GM19455 (cell line): ENCODE data around the gene ALAD.
"Not testable (repeated sequence)": the region's sequence is repeated elsewhere in the genome, so short reads cannot be mapped to it uniquely, and the experiment has no call there.

Experiments
- ATAC-seq: cut with Tn5 transposase; IDR thresholded peaks from one replicate; pipeline ENCODE4 v1.9.1; 2021; ENCODE audit not compliant: unreplicated experiment

Gene ALAD

GRCh38 chr9:113401027-113401792 lies at the start of gene ALAD:
ALAD (minus strand) TSS chr9:113401284; CDS start chr9:113393559, 7,725 bp downstream.
- ATAC-seq, result peak; percentile 97

GRCh38 chr9:113449376-113449775 lies 48.3 kb upstream of the ALAD start:
- no peak for ATAC-seq

- ATAC-seq, result no peak
Measured at GRCh38 chr9:113446323-113446740, 45.2 kb upstream of the ALAD start.

- ATAC-seq, result no peak
Measured at GRCh38 chr9:113444736-113445135, 43.7 kb upstream of the ALAD start.

- not testable (repeated sequence) for ATAC-seq
Measured at GRCh38 chr9:113437716-113438115, 36.6 kb upstream of the ALAD start.

GRCh38 chr9:113436728-113437515 lies 35.8 kb upstream of the ALAD start:
- ATAC-seq, result no peak

GRCh38 chr9:113431191-113431590 lies 30.1 kb upstream of the ALAD start:
- no peak for ATAC-seq

GRCh38 chr9:113428062-113428615 lies 27.1 kb upstream of the ALAD start:
- ATAC-seq, result no peak

- no peak for ATAC-seq
Measured at GRCh38 chr9:113427629-113428028, 26.5 kb upstream of the ALAD start.

- ATAC-seq, result no peak
Measured at GRCh38 chr9:113426701-113427100, 25.6 kb upstream of the ALAD start.

- no peak for ATAC-seq
Measured at GRCh38 chr9:113425072-113425471, 24.0 kb upstream of the ALAD start.

- no peak for ATAC-seq
Measured at GRCh38 chr9:113421726-113422125, 20.6 kb upstream of the ALAD start.

- no peak for ATAC-seq
Measured at GRCh38 chr9:113417370-113417769, 16.3 kb upstream of the ALAD start.

GRCh38 chr9:113416149-113416721 lies 15.2 kb upstream of the ALAD start:
- ATAC-seq, result peak; percentile 96

GRCh38 chr9:113410207-113410864 lies 9.3 kb upstream of the ALAD start, which contains the start of the genes C9orf43 and POLE3:
C9orf43 (plus strand) TSS chr9:113410747; CDS start chr9:113413494, 2,747 bp downstream.
POLE3 (minus strand) TSS chr9:113410675; CDS start chr9:113410293, 382 bp downstream.
- peak; percentile 91 for ATAC-seq

- ATAC-seq, result peak; percentile 12
Measured at GRCh38 chr9:113409883-113410206, 8.8 kb upstream of the ALAD start.

- ATAC-seq, result no peak
Measured at GRCh38 chr9:113409481-113409880, 8.4 kb upstream of the ALAD start.

- peak; percentile 32 for ATAC-seq
Measured at GRCh38 chr9:113406873-113407511, 5.9 kb upstream of the ALAD start.

GRCh38 chr9:113406353-113406752 lies 5.3 kb upstream of the ALAD start:
- not testable (repeated sequence) for ATAC-seq

- ATAC-seq, result no peak
Measured at GRCh38 chr9:113403646-113404045, 2.6 kb upstream of the ALAD start.
